LNCAP (cell line): ENCODE measurements around the gene BEAN1.

Experiments used
- TF ChIP-seq, protein P1 (sequence below): fragments of 450-650 bp; IDR thresholded peaks from 2 replicates; pipeline ENCODE4 v1.5.1; 2017; ENCODE audit warnings: mild to moderate bottlenecking

The BEAN1 gene

DNA sequence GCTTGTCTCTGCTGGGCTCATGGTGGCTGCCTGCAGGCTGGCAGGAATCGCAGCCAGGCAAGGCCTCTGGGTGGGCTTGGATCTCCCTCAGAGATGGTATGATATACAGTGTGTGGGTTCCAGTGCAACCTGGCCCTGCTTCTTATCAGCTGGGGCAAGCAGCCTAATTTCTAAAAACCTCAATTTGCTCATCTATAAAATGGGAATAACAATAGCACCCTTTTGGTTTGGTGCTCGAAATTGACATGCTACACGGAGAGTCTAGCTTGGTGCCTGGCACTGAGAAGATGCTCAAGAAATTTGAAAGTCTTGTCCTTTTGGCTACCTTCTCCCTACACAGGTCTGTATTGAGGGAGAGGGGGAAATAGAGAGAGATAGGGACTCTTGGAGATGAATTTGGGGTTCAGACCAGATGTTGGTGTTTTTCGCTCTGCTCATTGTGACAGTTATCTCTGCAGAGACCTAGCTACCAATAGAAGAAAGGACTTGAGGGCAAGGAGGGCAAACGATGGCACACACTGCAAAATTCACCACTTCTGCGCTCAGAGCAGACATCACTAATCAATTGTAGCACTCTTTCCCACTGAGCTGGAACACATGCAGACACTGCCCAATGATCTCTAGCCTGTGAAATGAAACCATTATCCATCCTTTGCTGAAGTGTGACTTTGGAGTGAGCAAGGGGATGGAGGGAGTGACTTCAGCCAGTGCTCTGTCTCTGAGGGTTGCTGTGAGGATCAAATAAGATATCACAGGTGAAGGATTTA is 15.6 kb downstream of the BEAN1 start:
- TF ChIP-seq, protein P1, sequence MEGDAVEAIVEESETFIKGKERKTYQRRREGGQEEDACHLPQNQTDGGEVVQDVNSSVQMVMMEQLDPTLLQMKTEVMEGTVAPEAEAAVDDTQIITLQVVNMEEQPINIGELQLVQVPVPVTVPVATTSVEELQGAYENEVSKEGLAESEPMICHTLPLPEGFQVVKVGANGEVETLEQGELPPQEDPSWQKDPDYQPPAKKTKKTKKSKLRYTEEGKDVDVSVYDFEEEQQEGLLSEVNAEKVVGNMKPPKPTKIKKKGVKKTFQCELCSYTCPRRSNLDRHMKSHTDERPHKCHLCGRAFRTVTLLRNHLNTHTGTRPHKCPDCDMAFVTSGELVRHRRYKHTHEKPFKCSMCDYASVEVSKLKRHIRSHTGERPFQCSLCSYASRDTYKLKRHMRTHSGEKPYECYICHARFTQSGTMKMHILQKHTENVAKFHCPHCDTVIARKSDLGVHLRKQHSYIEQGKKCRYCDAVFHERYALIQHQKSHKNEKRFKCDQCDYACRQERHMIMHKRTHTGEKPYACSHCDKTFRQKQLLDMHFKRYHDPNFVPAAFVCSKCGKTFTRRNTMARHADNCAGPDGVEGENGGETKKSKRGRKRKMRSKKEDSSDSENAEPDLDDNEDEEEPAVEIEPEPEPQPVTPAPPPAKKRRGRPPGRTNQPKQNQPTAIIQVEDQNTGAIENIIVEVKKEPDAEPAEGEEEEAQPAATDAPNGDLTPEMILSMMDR, result no peak

DNA sequence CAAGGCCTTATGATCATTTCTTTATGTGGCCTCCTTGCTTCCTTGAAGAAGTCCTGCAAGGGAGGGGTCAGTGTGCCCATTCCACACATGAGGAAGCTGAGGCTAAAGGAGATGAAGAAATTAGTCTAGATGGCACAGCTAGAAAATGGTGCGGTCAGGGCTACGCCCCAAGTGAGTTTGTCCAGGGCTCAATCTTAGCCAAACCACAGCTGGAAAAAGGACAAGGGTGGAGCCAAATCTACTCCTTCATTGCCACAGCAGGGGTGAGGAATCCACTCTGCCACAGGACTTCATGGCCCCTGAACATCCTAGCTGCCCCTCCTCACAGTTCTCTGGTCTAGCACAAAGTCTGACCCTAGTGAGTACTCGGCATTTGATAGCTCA is 16.2 kb downstream of the BEAN1 start:
- TF ChIP-seq, protein P1, result no peak

DNA sequence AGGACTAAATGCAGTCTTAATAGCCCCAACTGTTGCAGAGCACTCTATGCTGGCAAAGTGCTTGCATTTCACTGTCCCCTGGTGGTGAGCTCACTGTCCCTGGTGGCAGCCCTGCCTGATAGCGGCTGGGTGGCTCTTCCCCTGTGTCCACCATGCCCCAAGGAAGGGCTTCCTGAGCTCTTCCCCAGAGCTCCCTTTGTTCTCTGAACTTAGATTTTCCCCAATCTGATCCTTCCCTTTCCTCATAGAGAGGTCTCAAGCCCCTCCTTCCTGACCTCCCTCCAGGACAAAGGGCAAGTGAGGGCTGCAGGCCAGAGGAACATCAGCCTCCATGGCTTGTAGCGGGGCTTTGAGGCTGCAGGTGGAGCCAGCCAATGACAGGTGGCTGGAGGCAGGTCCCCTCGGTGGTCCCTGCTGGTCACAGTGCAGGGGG is 17.0 kb downstream of the BEAN1 start:
- TF ChIP-seq, protein P1, result no peak

DNA sequence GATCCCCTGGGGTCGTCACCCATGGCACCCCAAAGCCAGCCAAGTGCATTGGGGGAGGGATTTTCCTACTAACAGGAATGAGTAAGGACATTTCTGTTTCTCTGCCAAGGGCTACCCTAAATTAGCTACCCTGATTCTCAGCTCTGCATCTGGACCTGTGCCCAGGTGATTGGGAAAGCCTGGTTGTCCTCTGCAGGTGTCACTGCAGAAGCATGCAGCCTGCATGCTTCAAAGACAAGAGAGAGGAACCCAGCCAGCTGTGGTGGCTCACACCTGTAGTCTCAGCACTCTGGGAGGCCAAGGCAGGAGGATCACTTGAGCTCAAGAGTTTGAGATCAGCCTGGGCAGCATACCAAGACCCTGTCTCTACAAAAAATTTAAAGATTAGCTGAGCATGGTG is 19.6 kb downstream of the BEAN1 start:
- TF ChIP-seq, protein P1, result no peak

DNA sequence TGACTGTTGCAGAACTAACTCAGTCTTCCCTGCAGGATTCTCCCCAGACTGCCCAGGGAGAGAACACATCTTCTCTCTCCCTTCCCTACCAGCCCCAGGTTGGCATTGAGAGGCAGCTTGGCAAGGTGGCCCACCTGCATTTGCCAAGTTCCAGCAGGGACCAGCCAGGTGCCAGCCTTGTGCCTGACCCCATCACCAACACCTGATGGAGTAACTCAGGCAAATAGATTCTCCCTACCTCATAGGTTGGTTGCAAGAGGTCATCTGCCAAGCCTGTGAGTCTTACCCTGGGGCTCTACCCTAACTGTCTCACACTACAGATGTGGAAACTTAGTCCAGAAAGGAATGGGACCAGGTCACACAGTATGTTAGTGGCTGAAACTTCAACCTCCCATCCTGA is 20.4 kb downstream of the BEAN1 start:
- TF ChIP-seq, protein P1, result no peak

DNA sequence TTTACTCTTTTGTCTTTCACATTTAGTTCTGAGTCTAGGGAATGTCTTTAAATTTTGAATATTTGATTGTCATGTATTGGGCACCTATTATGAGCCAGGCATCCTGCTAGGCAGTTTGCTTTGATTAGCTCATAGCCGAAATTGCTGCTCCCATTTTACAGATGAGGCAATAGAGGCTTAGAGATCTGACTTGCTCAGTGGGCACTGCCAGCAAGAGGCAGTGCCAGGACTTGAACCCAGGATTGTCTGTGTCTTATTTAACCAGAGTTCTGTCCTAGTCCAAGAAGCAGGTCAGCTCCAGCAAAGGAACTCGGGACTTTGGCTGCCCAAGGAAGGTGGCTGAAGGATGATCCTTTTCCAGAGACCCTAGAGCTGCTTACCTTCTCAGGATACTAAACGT is 24.5 kb downstream of the BEAN1 start:
- TF ChIP-seq, protein P1, result no peak

DNA sequence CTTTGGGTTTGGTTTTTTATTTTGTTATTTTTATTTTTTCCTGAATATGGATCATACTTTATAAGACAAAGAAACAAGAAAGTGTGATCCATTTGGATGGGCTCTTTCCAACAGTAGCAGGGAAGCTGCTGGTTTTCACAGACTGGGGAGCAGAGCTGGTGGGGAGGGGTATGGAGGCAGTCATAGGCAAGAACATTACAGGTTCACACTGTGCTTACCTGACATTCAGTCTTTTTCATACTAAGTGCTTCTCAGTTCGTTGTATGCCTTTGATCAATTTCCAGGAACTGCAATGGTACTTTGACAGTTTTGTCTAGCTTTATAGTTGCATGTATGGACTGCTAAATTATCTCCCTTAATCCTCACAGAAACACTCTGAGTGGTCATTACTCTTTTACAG is 27.7 kb downstream of the BEAN1 start:
- TF ChIP-seq, protein P1, result no peak

DNA sequence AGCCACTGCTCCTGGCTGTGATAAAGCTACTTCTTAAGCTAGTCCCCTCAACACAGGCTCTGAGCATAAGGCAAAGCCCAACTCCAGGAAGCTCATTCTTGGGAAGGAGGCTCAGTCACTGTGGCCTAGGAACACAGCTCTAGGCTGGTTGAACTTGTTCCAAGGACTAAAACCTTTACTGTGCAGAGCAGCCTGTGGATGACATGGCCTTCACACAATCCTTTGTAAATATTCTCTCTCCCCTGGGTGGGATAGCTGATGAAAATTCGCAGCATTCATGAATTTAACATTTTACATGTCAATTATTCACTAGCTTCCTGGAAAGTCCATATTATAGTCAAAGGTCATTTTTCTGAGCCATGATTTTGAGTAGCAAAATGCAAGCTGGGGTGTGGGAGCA is 28.9 kb downstream of the BEAN1 start:
- TF ChIP-seq, protein P1, result no peak
